ENCODE measurements around the gene PIP4K2B. TPM values are rescaled to one million over a fixed set of nuclear protein-coding genes. Genes with fewer than 3 reads are reported as not detected.
A peak's percentile ranks its signal among the peaks of the same experiment; 100 is the strongest.

Gene PIP4K2B
- polyA plus RNA-seq (2013, experiment 1 of 4) = 74.1 TPM
- 81.1 TPM for polyA plus RNA-seq (2013, experiment 2 of 4)
- 51.0 TPM for polyA plus RNA-seq (2013, experiment 3 of 4)
- polyA plus RNA-seq (2013, experiment 4 of 4) = 56.9 TPM

DNA sequence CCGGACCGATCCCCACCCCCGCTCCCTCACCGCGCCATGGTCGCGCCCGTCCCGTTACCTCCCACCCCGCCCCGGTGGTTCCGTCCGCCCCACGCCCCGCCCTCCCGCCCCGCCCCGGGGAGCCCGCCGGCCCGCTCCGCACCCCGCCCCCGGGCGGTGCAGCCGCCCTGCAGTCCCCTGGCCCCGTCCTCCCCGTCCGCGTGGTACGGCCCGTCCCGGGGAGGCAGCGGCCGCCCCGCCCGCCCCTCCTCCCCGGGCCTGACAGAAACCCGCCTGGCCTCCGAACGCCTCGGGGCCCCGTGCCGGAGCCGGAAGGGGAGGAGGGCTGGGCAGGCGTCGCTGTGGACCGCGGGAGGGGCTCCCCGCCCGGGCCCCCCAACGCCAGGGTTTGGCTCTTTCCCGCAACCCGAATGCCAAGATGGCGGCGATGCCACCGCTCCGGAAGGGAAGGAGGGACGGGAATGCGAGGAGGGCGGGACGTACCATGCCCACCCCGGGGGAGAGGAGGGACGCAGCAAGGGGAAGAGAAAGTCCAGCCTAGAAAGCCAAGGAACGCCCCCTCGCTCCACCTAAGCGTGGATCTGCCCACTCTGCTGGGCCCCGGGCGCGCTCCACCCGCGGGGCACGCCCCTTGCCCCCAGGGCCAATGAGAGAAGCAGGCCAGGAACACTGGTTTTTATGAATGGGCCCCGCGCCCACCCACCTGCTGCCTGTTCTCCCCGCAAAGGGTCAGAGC, at the start of gene PIP4K2B:
Gene PIP4K2B, minus strand, starts transcription at position 56 of the 736 bp plus-strand sequence. CDS start 132 bp downstream, outside the sequence.
- no peaks in the 10 kb centered on the region for H3K27me3 ChIP-seq (ENCODE audit: control insufficient read depth, insufficient read depth, low read length, poor library complexity, severe bottlenecking)
- H3K4me3 ChIP-seq (ENCODE audit: insufficient read depth, low read depth, low read length) = peak within 1 kb of the TSS; percentile 91
- peaks cover 16% of the 10 kb centered on the region for H3K36me3 ChIP-seq (ENCODE audit: control insufficient read depth, insufficient read depth, low read length)
- H3K9me3 ChIP-seq (ENCODE audit: control insufficient read depth, low read length) = no peaks in the 10 kb centered on the region
- 0% methylated on average over 73 to 76 of the region's 76 CpGs for WGBS, 2 experiments
- peak within 1 kb of the TSS; percentile 97 for H3K27ac ChIP-seq (ENCODE audit: insufficient read depth, low read depth, low read length, poor library complexity, severe bottlenecking)
- peaks cover 14% of the 10 kb centered on the region for H3K4me1 ChIP-seq (ENCODE audit: control insufficient read depth, insufficient read depth, low read length)

GRCh38 chr17:38848557-38848891, 49.2 kb upstream of the PIP4K2B start:
- WGBS, 2 experiments = 100% methylated on average over 1 of the region's 1 CpG

DNA sequence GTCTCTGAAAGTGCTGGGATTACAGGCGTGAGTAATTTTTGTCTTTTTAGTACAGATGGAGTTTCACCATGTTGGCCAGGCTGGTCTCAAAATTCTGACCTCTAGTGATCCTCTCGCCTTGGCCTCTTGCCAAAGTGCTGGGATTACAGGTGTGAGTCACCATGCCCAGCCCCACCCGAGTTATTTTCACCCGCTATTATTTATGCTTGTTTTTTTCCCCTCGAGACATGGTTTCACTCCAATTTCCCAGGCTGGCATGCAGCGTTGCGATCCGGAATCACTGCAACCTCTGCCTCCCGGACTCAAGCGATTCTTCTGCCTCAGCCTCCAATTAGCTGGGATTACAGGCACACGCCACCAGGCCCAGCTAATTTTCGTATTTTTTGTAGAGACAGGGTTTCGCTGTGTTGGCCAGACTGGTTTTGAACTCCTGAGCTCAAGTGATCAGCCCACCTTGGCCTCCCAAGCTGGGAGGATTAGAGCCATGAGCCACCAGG, 45.0 kb upstream of the PIP4K2B start:
- Histone ChIP-seq H3K27ac (ENCODE audit: insufficient read depth, low read depth, low read length, poor library complexity, severe bottlenecking) (no peak overlapping the region), H3K27me3 (ENCODE audit: control insufficient read depth, insufficient read depth, low read length, poor library complexity, severe bottlenecking) (no peaks in the 10 kb centered on the region), H3K36me3 (ENCODE audit: control insufficient read depth, insufficient read depth, low read length) (peaks cover 19% of the 10 kb centered on the region), H3K4me3 (ENCODE audit: insufficient read depth, low read depth, low read length) (no peak overlapping the region), H3K4me1 (ENCODE audit: control insufficient read depth, insufficient read depth, low read length) (no peaks in the 10 kb centered on the region), H3K9me3 (ENCODE audit: control insufficient read depth, low read length) (no peaks in the 10 kb centered on the region)
- WGBS, 2 experiments = 85 to 90% methylated on average over 12 to 13 of the region's 13 CpGs

More at GRCh38 chr17:38848557-38848891, 49.2 kb upstream of the PIP4K2B start:
- Histone ChIP-seq H3K36me3 (ENCODE audit: control insufficient read depth, insufficient read depth, low read length) (peaks cover 42% of the 10 kb centered on the region), H3K27ac (ENCODE audit: insufficient read depth, low read depth, low read length, poor library complexity, severe bottlenecking) (no peak overlapping the region), H3K4me3 (ENCODE audit: insufficient read depth, low read depth, low read length) (no peak overlapping the region), H3K9me3 (ENCODE audit: control insufficient read depth, low read length) (no peaks in the 10 kb centered on the region), H3K4me1 (ENCODE audit: control insufficient read depth, insufficient read depth, low read length) (peaks cover 7% of the 10 kb centered on the region), H3K27me3 (ENCODE audit: control insufficient read depth, insufficient read depth, low read length, poor library complexity, severe bottlenecking) (no peaks in the 10 kb centered on the region)

DNA sequence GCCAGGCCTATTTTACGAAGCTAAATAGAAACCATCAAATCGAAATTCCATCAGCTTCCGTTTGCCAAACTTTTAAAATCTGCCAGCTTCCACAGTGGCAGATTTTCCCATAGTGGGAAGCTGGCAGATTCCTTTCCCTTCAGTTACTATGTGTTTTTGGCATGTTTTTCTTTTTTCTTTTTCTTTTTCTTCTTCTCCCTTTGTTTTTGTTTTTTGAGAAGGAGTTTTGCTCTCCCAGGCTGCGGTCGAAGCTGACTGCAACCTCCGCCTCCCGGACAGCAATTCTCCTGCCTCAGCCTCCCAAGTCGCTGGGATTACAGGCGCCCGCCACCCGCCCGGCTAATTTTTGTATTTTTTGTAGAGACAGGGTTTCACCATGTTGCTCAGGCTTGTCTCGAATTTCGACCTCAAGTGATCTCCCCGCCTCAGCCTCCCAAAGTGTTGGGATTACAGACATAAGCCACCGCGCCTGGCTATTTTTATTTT, 26.4 kb upstream of the PIP4K2B start:
- WGBS, 2 experiments = 92 to 94% methylated on average over 17 of the region's 17 CpGs
- H3K9me3 ChIP-seq (ENCODE audit: control insufficient read depth, low read length) = no peaks in the 10 kb centered on the region
- no peaks in the 10 kb centered on the region for H3K36me3 ChIP-seq (ENCODE audit: control insufficient read depth, insufficient read depth, low read length)
- H3K27ac ChIP-seq (ENCODE audit: insufficient read depth, low read depth, low read length, poor library complexity, severe bottlenecking) = peak overlapping the region; percentile 95
- H3K4me3 ChIP-seq (ENCODE audit: insufficient read depth, low read depth, low read length) = peak overlapping the region; percentile 84
- peaks cover 10% of the 10 kb centered on the region for H3K4me1 ChIP-seq (ENCODE audit: control insufficient read depth, insufficient read depth, low read length)
- no peaks in the 10 kb centered on the region for H3K27me3 ChIP-seq (ENCODE audit: control insufficient read depth, insufficient read depth, low read length, poor library complexity, severe bottlenecking)

GRCh38 chr17:38824899-38825761, 25.8 kb upstream of the PIP4K2B start, which contains the start of gene CWC25:
Gene CWC25 (minus strand): TSS chr17:38825321. CDS start chr17:38825183, 138 bp downstream.
- Histone ChIP-seq H3K27me3 (ENCODE audit: control insufficient read depth, insufficient read depth, low read length, poor library complexity, severe bottlenecking) (no peaks in the 10 kb centered on the region), H3K36me3 (ENCODE audit: control insufficient read depth, insufficient read depth, low read length) (peaks cover 2% of the 10 kb centered on the region), H3K4me1 (ENCODE audit: control insufficient read depth, insufficient read depth, low read length) (peaks cover 10% of the 10 kb centered on the region), H3K9me3 (ENCODE audit: control insufficient read depth, low read length) (no peaks in the 10 kb centered on the region), H3K4me3 (ENCODE audit: insufficient read depth, low read depth, low read length) (peak within 1 kb of the TSS; percentile 84), H3K27ac (ENCODE audit: insufficient read depth, low read depth, low read length, poor library complexity, severe bottlenecking) (peak within 1 kb of the TSS; percentile 95)
- 4% methylated on average over 55 of the region's 55 CpGs for WGBS, 2 experiments

- H3K4me3 ChIP-seq (ENCODE audit: insufficient read depth, low read depth, low read length) = no peak overlapping the region
- H3K36me3 ChIP-seq (ENCODE audit: control insufficient read depth, insufficient read depth, low read length) = peaks cover 24% of the 10 kb centered on the region
- 95% methylated on average over 7 to 8 of the region's 8 CpGs for WGBS, 2 experiments
- no peaks in the 10 kb centered on the region for H3K4me1 ChIP-seq (ENCODE audit: control insufficient read depth, insufficient read depth, low read length)
- no peaks in the 10 kb centered on the region for H3K9me3 ChIP-seq (ENCODE audit: control insufficient read depth, low read length)
- no peak overlapping the region for H3K27ac ChIP-seq (ENCODE audit: insufficient read depth, low read depth, low read length, poor library complexity, severe bottlenecking)
- H3K27me3 ChIP-seq (ENCODE audit: control insufficient read depth, insufficient read depth, low read length, poor library complexity, severe bottlenecking) = no peaks in the 10 kb centered on the region
Observed at GRCh38 chr17:38815576-38816193, 16.3 kb upstream of the PIP4K2B start.

- Histone ChIP-seq H3K4me3 (ENCODE audit: insufficient read depth, low read depth, low read length) (no peak overlapping the region), H3K27ac (ENCODE audit: insufficient read depth, low read depth, low read length, poor library complexity, severe bottlenecking) (no peak overlapping the region), H3K36me3 (ENCODE audit: control insufficient read depth, insufficient read depth, low read length) (peaks cover 45% of the 10 kb centered on the region), H3K4me1 (ENCODE audit: control insufficient read depth, insufficient read depth, low read length) (no peaks in the 10 kb centered on the region), H3K27me3 (ENCODE audit: control insufficient read depth, insufficient read depth, low read length, poor library complexity, severe bottlenecking) (no peaks in the 10 kb centered on the region), H3K9me3 (ENCODE audit: control insufficient read depth, low read length) (no peaks in the 10 kb centered on the region)
- 94 to 95% methylated on average over 7 of the region's 7 CpGs for WGBS, 2 experiments
Observed at GRCh38 chr17:38809828-38810227, 10.5 kb upstream of the PIP4K2B start.

GRCh38 chr17:38800237-38800760, 943 bp upstream of the PIP4K2B start:
- WGBS, 2 experiments = 36% methylated on average over 13 of the region's 14 CpGs
- Histone ChIP-seq H3K36me3 (ENCODE audit: control insufficient read depth, insufficient read depth, low read length) (peaks cover 16% of the 10 kb centered on the region), H3K4me3 (ENCODE audit: insufficient read depth, low read depth, low read length) (peak overlapping the region; percentile 91), H3K27me3 (ENCODE audit: control insufficient read depth, insufficient read depth, low read length, poor library complexity, severe bottlenecking) (no peaks in the 10 kb centered on the region), H3K27ac (ENCODE audit: insufficient read depth, low read depth, low read length, poor library complexity, severe bottlenecking) (no peak overlapping the region), H3K9me3 (ENCODE audit: control insufficient read depth, low read length) (no peaks in the 10 kb centered on the region), H3K4me1 (ENCODE audit: control insufficient read depth, insufficient read depth, low read length) (peaks cover 14% of the 10 kb centered on the region)

- peaks cover 16% of the 10 kb centered on the region for H3K36me3 ChIP-seq (ENCODE audit: control insufficient read depth, insufficient read depth, low read length)
- 0 to 1% methylated on average over 53 of the region's 53 CpGs for WGBS, 2 experiments
- peak overlapping the region; percentile 91 for H3K4me3 ChIP-seq (ENCODE audit: insufficient read depth, low read depth, low read length)
- no peaks in the 10 kb centered on the region for H3K27me3 ChIP-seq (ENCODE audit: control insufficient read depth, insufficient read depth, low read length, poor library complexity, severe bottlenecking)
- H3K4me1 ChIP-seq (ENCODE audit: control insufficient read depth, insufficient read depth, low read length) = peaks cover 14% of the 10 kb centered on the region
- H3K9me3 ChIP-seq (ENCODE audit: control insufficient read depth, low read length) = no peaks in the 10 kb centered on the region
- peak overlapping the region; percentile 38 for H3K27ac ChIP-seq (ENCODE audit: insufficient read depth, low read depth, low read length, poor library complexity, severe bottlenecking)
Observed at GRCh38 chr17:38798614-38799500, 499 bp downstream of the PIP4K2B start.
